K562 (cell line): Measurements from ENCODE around the gene RNF222. TPM values are rescaled to one million over a fixed set of nuclear protein-coding genes. Genes with fewer than 3 reads are reported as not detected.
A peak's percentile ranks its signal among the peaks of the same experiment; 100 is the strongest.

ENCODE experiments used
- ARID1B ChIP-seq: fragments of 450-650 bp; IDR thresholded peaks from 2 replicates; pipeline ENCODE4 v1.6.1; 2016; ENCODE audit warnings: antibody characterized with exemption, mild to moderate bottlenecking, inconsistent platforms
- ARNT ChIP-seq, 2 experiments: fragments of 450-650 bp; IDR thresholded peaks; 2 replicates each; pipeline ENCODE4 v1.6.1; 2016; ENCODE audit warnings: mild to moderate bottlenecking in 1 of 2
- CEBPB ChIP-seq: fragments of 450-650 bp; IDR thresholded peaks from 2 replicates; pipeline ENCODE4 v1.6.1; 2016; ENCODE audit warnings: missing genetic modification characterization, missing compliant biosample characterization
- ETS1 ChIP-seq: conservative IDR thresholded peaks from 2 replicates; pipeline ENCODE4 v1.6.1; 2011; ENCODE audit warnings: low read depth, mild to moderate bottlenecking, low read length; ENCODE audit not compliant: control insufficient read depth
- FOXP4 ChIP-seq: sonication (generic); formaldehyde crosslinking; IDR thresholded peaks from 2 replicates; pipeline ENCODE4 v1.8.0; 2022; ENCODE audit warnings: mild to moderate bottlenecking, missing genetic modification reagents, borderline replicate concordance
- GTF3C2 ChIP-seq: IDR thresholded peaks from 3 replicates; pipeline ENCODE4 v1.6.1; 2011; ENCODE audit warnings: borderline replicate concordance, mild to moderate bottlenecking, moderate library complexity; ENCODE audit not compliant: insufficient read length; ENCODE audit errors: extremely low read depth
- KDM2B ChIP-seq: fragments of 250-450 bp; sonication (Bioruptor Pico); IDR thresholded peaks from 2 replicates; pipeline ENCODE4 v1.8.0; 2021; ENCODE audit warnings: mild to moderate bottlenecking, moderate library complexity
- L3MBTL2 ChIP-seq: fragments of 450-650 bp; IDR thresholded peaks from 2 replicates; pipeline ENCODE4 v1.6.1; 2016; ENCODE audit warnings: mild to moderate bottlenecking, moderate library complexity
- MNT ChIP-seq, 2 experiments: fragments of 450-650 bp; conservative IDR thresholded peaks; 2 replicates each; pipeline ENCODE4 v1.6.1; 2017; ENCODE audit warnings: mild to moderate bottlenecking in 2 of 2, moderate library complexity in 2 of 2
- TFE3 ChIP-seq: fragments of 450-650 bp; formaldehyde crosslinking; IDR thresholded peaks from 2 replicates; pipeline ENCODE4 v1.4.0; 2020; ENCODE audit warnings: mild to moderate bottlenecking, mixed read lengths
- TRIM28 ChIP-seq: fragments of 450-650 bp; IDR thresholded peaks from 2 replicates; pipeline ENCODE4 v1.6.1; 2017
- ZBTB34 ChIP-seq: fragments of 250-450 bp; sonication (Bioruptor Pico); IDR thresholded peaks from 2 replicates; pipeline ENCODE4 v1.8.0; 2021; ENCODE audit warnings: mild to moderate bottlenecking, moderate library complexity
- ZFP1 ChIP-seq: fragments of 450-650 bp; formaldehyde crosslinking; IDR thresholded peaks from 2 replicates; pipeline ENCODE4 v1.4.0; 2020; ENCODE audit warnings: mild to moderate bottlenecking, mixed read lengths
- ZNF696 ChIP-seq: fragments of 250-450 bp; sonication (Bioruptor Pico); conservative IDR thresholded peaks from 2 replicates; pipeline ENCODE4 v1.4.0; 2020; ENCODE audit warnings: mild to moderate bottlenecking, moderate library complexity
- ZNF778 ChIP-seq: fragments of 450-650 bp; formaldehyde crosslinking; IDR thresholded peaks from 2 replicates; pipeline ENCODE4 v1.4.0; 2020; ENCODE audit warnings: mild to moderate bottlenecking, moderate library complexity
- polyA plus RNA-seq, 8 experiments: library from polyadenylated mRNA; depleted of rRNA in 4 of 8; stranded (reverse) in 5 of 8; unstranded in 3 of 8; fragments of >200 nt; fragmentation: Nextera tagmentation in 2 of 8; fragmentation: Illumina TruSeq in 1 of 8; extraction: Ambion mirVana in 2 of 8; extraction: Trizol in 1 of 8; gene quantifications; 2 replicates each; pipeline versions ENCODE4 v1.2.1 to v1.2.3, GENCODE V29; 2011 to 2014; ENCODE audit warnings: inconsistent platforms in 1 of 8, missing spikeins in 1 of 8
- total RNA-seq, 7 experiments: library from RNA; depleted of rRNA in 6 of 7; stranded (reverse); fragments of >200 nt in 6 of 7; fragmentation: Illumina TruSeq in 2 of 7; extraction: Trizol in 2 of 7; gene quantifications; 2 replicates each; pipeline versions ENCODE4 v1.2.1 to v1.2.3, GENCODE V29; 2011 to 2021; ENCODE audit warnings: low replicate concordance in 1 of 7

RNF222 gene
- total and polyA plus RNA-seq, 9 of the 15 experiments (the other 6 are each of a cell fraction or from before 2014, with no cell fraction given): not detected

GRCh38 chr17:8436169-8436843 is 38.7 kb upstream of the RNF222 start (continued):
- TF ChIP-seq FOXP4: no peak
- peak; percentile 84 for TF ChIP-seq ARID1B
- TF ChIP-seq ARNT (IDR thresholded peaks at IDR 0.05): peak; percentile 31 to 59; a peak in 1 of 4 replicates
- TF ChIP-seq TRIM28: peak; percentile 74; the same call in 1 of the 2 replicates
- TF ChIP-seq ETS1: peak; percentile 22; the same call in 1 of the 2 replicates
- no peak for TF ChIP-seq ZFP1 (CRISPR knock-in tag)
- TF ChIP-seq ZBTB34 (CRISPR knock-in tag): no peak
- no peak for TF ChIP-seq GTF3C2
- TF ChIP-seq ZNF696 (CRISPR knock-in tag): no peak
- no peak for TF ChIP-seq TFE3 (CRISPR knock-in tag)
- no peak for TF ChIP-seq L3MBTL2
- TF ChIP-seq MNT (conservative IDR thresholded peaks at IDR 0.05): peak; percentile 15 to 25; a peak in 1 of 4 replicates
- TF ChIP-seq KDM2B (CRISPR knock-in tag): no peak
- no peak for TF ChIP-seq CEBPB (tag)
- TF ChIP-seq ZNF778 (CRISPR knock-in tag): no peak
